HG02870 (cell line): ENCODE measurements around the gene OR51D1.

Experiments used
- ATAC-seq: cut with Tn5 transposase; IDR thresholded peaks from one replicate; pipeline ENCODE4 v1.9.1; 2021; ENCODE audit warnings: mild to moderate bottlenecking, moderate library complexity; ENCODE audit not compliant: unreplicated experiment

The OR51D1 gene

GRCh38 chr11:4644233-4644632 lies 7.0 kb downstream of the OR51D1 start:
- no peak for ATAC-seq

GRCh38 chr11:4645974-4646373 lies 8.7 kb downstream of the OR51D1 start:
- no peak for ATAC-seq

GRCh38 chr11:4647766-4648165 lies 10.5 kb downstream of the OR51D1 start:
- no peak for ATAC-seq

GRCh38 chr11:4654635-4655369 lies 17.5 kb downstream of the OR51D1 start:
- ATAC-seq = no peak

- ATAC-seq = no peak
Observed at GRCh38 chr11:4658629-4659445, 21.6 kb downstream of the OR51D1 start.

GRCh38 chr11:4662876-4663275 lies 25.6 kb downstream of the OR51D1 start:
- ATAC-seq = no peak

- ATAC-seq = no peak
Observed at GRCh38 chr11:4664183-4664582, 26.9 kb downstream of the OR51D1 start.

GRCh38 chr11:4664786-4665185 lies 27.5 kb downstream of the OR51D1 start:
- no peak for ATAC-seq

GRCh38 chr11:4665424-4665823 lies 28.1 kb downstream of the OR51D1 start:
- ATAC-seq = no peak

- no peak for ATAC-seq
Observed at GRCh38 chr11:4671741-4672140, 34.5 kb downstream of the OR51D1 start.

- ATAC-seq = no peak
Observed at GRCh38 chr11:4672470-4672869, 35.2 kb downstream of the OR51D1 start.

GRCh38 chr11:4673781-4674180 lies 36.5 kb downstream of the OR51D1 start:
- no peak for ATAC-seq

GRCh38 chr11:4677948-4678347 lies 40.7 kb downstream of the OR51D1 start:
- no peak for ATAC-seq

- ATAC-seq = no peak
Observed at GRCh38 chr11:4680341-4680740, 43.1 kb downstream of the OR51D1 start.

GRCh38 chr11:4682623-4683419 lies 45.5 kb downstream of the OR51D1 start:
- ATAC-seq = no peak

GRCh38 chr11:4684631-4685285 lies 47.5 kb downstream of the OR51D1 start:
- no peak for ATAC-seq
